LoVo (cell line): ENCODE results near the gene SETBP1.

ENCODE experiments used
- DNase-seq: peaks from one replicate; pipeline ENCODE4 v3.0.0-alpha.2; 2016; ENCODE audit warnings: low spot score

SETBP1 gene

DNA sequence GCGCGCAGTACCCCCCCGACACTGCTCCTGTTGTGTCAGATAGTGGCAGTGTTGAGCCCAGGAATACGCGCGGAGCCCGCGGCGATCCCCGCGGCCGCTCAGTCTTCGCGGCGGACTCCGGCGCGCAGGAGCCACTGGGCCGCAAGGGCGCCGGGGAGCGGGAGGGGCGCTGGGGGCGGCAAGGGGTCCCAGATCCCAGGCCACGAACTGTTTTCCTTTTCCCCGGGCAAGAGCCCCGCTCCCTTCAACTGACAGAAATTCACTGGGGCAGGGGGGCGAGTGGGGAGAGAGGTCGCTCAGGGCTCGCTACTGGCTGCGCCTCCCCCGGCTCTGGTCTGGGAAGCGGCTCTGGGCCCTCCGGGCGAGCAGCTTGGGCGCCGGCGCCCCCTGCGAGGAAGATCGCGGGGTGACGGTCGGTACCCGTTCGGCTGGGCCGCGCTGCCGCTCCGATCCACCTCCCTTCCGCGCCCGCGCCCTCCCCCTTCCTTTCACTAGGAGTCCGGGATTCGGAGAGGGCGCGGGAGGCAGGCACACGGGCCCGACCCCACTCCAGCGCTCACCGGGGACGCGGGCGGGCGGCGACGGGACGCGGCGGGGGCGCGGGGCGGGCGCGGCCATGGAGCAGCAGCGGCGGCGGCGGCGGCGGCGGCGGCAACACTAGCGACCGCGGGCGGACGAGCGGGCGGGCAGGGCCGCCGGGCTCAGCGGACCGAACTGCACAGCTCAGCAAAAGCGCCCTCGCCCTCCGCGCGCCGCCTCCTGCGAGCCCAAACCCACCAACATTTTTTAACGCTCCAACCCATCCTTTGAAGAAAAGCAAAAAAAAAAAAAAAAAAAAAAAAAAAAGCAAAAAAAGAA lies 1.4 kb upstream of the SETBP1 start:
- no peak for DNase-seq

DNA sequence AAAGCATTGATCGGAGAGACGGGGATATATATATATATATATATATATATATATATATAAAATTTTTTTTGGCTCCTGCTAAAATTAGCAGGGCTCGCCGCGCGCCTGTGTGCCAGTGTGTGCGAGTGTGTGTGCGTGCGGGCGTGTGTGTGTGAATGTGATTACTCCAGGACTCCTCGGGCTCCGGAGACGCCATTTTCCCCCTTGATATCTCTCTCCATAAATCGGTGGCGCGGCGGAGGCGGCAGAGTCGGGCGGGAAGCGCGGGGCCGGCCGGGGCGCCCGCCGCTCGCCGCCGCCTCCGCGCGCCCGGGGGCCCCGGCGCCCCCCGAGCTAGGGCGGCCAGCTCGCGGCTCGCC lies 795 bp upstream of the SETBP1 start:
- DNase-seq: no peak

DNA sequence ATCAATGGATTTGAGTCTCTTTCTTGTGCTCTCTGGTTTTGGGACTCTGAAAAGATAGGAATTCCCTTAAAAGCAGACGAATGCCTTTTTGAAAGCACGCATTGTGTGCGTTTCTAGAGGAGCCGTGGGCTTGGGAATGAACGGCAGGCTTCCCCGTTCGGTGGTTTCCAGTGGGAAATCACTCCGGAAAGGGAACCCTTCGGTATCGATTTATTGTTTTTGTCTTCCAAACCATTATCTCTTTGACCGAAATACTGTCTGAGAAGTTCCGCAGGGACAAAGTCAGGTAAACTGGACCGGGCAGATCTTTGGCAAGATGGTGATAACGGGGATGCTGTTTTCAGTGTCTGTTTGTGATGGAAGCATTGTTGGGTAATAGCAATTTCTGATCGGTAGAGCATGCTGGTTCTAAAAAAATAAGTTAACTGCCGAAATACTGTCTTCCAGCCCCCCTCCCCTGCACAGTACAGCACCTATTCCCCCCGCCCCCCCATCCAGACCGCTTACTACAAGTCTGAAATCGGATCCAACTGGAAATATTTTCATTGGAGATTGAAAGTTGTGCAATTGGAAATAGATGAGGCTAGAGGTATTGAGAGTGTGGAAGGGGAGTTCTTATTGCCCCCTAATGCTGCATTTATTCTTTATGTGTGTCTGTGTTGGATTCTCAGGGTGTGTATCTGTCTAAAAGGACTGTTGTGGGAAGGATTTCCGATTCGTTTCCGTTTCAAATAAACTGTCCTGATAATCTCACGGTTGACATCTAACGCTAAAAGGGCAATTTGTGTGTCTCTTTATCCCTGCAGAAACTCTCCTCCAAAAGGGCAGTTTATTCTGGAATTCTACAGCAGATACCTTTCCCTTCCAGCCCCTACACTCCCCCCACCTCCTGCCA lies 635 bp downstream of the SETBP1 start:
- DNase-seq: no peak

DNA sequence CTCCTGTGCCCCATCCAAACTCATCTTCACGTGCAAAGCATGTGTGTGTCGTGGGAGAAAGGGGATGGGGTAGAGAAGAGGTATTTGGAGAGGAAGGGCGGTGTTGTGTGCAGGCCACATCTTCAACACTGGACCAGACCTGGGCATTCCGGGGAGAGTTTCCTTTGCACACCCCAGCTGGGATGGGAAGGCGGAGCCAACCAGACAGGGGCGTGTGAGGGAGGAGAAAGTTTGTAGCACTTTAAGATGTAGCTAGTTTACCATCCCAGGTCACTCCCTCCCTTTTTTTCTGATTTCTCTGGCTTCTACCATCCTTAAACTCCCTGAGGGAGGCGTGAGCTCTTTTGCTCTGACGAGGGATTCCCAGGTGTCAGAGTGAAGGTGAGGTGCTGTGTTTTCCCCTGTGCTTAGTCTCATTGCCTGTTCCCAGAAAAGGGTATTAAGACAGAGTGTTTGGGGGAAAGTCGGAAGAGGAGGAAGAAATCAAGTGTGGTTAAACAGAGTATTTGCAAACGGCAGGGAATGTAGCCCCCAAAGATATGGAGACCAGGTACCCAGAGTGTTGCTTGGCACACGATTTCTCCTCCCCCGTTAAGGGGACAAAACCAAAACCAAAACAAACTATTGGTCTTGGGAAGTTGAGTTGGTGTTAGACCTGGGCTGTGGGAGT lies 1.6 kb downstream of the SETBP1 start:
- DNase-seq: no peak

DNA sequence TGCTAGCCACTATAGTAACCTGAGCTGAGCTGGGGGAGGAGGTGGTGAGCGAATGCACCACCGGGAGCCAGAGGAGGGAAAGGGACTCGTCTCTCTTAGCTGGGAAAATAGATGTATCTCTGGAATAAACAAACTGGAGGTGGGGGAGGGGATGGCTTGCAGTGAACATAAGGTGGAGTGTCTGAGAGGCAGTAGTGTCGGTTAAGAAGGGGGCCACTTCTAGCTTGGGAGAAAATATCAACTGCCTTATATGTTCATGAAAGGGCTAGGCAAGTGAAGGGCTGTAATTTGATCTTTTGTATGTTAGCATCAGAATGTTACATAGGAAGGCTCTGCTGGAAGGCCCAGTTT lies 2.2 kb downstream of the SETBP1 start:
- no peak for DNase-seq

DNA sequence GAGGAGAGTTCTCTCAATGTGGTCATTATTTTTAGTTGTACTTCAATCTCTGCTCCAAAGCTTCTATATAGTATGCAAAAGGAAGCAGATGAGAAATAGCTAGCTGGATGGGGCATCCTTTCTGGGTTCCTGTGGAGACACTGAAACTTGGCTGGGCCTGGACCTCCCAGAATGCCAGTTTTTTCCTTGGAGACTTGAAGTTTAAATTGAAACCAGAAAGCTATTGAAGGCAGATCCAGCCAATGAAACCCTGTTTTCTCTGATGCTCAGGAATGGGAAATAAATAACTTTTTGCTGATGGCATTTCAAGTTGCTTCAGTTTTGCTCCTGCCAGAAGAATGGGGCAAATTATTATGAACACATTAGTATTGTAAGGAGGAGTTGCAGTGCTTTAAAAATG lies 2.9 kb downstream of the SETBP1 start:
- DNase-seq: no peak

DNA sequence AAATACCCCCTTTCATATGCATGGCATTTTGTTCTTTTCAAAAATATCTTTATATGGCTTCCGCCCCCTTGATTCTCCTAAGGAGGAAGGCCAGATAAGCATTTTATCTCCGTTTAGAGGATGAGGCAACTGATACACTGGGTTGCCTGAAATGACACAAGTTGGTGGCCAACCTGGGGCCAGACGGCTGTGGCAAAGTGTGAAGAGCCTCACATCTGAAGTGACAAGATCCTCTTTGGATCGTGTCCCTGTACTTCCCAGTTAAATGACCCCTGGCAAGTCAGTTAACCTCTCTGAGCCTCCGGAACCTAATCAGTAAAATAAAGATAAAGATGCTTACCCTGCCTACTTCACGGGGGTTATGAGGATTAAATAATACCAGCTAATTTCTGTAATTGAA lies 4.6 kb downstream of the SETBP1 start:
- no peak for DNase-seq

DNA sequence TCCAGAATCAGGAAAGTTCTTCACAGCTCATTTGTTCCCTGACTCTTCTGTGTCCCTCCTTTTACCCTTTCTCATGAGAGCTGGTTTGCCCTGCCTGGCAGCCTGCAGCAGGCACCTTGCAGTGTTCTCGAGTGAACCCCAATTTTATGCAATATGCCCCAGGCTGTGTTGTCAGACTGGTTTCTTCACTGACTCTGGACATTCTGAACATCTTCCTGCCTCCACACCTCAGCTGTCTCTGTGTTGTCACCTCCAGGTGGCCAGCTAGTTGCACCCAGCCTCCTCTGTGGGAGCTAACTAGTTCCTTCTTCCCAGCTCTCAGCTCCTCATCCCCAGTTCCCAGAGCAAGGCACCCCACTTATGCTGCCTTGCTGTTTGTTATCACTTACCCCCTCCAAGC lies 5.5 kb downstream of the SETBP1 start:
- DNase-seq: no peak

DNA sequence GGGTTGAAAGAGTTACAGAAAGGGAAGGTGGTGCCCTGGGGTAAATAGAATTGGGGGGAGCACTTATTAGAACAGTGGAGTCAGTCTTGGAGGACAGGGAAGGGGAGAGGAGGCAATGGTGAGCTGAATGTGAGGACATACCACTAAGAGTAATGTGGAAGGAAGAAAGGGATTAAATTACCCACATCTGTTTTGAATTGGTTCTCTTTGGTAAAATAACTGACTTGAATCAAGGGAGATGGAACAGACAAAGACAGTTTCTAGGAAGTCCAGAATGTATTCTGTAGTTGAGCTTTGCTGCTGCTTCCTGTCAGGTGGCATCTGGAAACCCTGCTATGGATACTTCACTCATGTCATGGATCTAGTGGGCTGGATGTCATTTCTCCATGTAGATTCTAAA lies 6.7 kb downstream of the SETBP1 start:
- DNase-seq: no peak

DNA sequence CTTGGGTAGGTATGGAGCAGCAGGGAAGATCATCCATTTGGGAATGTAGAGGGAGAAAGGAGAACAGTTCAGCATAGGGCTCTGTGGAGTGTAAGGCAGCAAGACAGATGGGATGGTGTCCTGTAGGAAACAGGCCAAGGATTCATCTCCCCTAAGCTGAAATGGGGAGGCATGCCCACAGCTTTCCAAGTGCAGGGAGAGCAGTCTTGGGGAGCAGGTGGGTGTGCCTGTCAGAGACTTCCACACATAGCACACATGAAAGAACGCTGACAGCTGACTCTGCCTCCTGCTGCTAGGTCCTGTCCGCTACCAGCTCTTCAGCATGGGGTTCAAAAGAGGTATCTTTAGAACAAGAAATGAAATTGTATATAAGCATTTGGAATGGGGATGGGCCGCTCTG lies 9.0 kb downstream of the SETBP1 start:
- no peak for DNase-seq

DNA sequence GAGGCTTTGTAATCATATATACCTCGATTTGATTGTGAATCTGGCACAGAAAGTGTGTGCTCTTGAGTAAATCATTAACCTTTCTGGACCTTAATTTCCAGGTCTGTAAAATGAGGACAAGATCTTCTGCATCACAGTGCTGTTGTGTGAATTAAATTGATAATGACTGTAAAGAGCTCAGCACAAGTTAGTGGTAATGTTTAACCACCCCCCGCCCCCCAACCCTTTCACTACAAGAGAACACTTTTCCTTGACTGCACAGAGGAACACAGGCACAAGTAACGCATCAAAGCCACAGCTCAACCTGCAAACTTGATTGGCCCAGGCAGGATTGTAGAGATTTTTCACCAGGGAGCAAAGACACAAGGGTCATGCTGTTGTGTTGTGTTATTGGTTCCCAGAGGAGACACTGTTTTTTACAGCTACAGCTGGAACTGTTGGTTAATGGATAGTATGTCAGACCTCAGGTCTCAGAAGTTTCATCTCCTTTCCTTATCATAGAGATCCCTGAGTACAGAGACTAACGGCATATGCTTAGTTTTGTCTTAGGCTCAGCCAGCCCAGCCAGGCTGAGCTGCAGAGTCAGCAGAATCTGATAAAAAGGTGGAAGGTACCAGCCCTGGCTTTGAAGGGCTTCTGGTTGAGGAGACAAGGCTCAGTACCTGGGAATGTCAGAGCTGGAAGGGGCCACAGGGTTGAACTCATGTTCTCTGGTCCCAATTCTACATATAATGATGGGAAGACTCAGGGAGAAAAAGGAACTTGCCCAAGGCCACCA lies 10.6 kb downstream of the SETBP1 start:
- DNase-seq: no peak

DNA sequence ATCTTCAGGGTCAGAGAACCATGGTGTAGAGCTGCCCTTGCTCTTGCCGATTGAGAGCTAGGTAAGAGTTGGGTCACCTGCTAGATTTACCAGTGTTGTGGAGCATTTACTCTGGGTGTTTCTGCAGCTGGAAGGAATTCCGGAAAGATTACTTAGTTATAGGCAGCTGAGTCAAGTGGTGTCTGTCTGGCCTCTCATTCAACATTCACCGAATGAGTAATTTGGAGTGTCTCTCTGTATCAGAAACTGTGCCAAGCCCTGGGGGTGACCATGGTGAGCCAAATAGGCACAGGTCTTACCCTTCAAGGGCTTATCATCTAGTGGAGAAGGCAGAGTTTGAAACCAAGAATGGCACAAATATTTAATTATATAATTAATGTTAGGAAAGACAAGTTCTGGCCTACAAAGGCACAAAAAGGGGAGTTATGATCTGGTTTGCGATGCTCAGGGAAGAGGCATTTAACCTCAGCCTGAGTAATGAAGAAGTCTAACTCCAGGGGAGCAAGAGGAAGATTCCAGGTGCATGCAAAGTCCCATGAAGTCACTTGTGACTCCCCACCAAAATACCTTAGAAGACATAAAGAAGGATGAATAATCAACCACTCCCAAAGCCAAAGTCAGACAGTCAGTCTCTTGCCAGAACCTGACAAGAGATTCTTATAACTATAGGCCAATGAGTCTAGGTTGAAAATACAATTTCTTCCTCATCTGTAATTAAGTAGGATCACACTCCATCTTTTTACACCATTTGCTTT lies 12.5 kb downstream of the SETBP1 start:
- DNase-seq: no peak

DNA sequence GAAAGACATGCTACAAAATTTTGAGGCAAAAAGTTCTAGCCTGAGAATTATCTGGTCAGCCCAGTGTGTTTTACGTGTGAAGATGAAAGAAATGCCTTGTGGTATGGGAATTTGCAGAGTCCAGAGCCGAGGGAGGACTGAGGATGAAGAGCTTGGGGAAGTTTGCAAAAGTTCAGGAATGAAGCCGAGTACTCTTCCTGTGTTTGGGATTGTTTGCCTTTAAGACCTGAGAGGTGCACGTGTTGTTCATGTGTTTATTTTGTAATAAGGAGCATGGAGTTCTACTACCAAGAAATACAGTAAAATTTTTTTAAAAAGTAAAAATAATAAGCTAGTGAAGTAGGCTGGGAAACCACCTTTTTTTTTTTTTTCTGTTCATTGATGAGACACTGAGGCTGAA lies 14.8 kb downstream of the SETBP1 start:
- no peak for DNase-seq

DNA sequence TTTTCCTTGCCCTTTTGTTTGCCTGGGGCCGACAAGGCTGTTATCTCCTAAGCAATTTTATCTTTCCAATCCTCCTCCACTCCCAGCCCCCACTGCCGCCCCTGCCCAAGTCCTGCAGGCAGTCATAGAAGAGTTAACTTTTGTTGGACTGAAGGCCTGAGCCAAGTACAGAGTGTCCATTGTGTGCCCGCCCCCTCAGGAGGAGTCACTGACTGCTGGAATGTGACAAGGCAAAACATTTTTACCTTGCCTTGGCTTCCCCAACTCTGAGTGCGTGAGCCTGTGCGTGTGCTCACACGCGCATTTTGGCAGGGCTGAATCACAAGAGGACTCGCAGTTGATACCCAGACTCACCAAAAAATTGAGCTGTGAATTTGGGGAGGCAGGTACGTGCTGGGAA lies 16.2 kb downstream of the SETBP1 start:
- no peak for DNase-seq

DNA sequence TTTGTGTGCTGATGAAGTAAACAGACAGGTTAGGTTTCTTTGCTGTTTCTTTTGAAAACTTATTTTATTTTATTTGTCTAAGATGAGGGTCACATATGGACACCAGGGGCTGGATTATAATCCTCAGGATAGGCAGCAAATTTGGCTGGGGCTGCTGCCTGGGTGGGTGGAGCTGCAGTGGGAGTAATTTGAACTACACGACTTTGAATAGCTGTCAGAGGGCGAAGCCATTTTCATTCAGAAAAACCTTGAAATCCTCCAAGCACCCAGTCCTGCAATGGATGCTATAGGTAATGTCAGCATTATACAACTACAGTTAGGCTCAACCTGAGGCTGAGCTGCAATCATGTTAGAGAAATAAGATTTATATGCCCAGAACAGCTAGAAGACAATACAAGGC lies 16.6 kb downstream of the SETBP1 start:
- DNase-seq: no peak

DNA sequence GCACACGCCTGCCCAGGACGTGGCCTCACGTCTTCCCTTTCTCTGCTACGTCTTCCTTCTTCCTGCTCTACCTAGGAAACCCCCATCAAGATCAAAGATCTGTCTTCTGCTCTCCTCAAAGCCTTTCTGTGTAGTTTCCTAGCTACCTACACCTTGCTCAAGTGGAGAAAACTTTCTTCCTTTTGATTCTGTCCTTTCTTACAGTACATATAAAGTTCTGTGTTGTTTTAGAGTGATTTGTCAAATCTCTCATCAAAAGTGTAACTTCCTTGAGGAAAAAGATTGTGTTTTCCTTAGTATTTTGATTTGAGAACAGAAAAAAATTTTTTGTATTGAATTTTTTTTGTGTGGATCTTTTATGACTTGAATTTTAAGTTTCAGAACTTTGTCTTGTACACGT lies 17.8 kb downstream of the SETBP1 start:
- DNase-seq: no peak

DNA sequence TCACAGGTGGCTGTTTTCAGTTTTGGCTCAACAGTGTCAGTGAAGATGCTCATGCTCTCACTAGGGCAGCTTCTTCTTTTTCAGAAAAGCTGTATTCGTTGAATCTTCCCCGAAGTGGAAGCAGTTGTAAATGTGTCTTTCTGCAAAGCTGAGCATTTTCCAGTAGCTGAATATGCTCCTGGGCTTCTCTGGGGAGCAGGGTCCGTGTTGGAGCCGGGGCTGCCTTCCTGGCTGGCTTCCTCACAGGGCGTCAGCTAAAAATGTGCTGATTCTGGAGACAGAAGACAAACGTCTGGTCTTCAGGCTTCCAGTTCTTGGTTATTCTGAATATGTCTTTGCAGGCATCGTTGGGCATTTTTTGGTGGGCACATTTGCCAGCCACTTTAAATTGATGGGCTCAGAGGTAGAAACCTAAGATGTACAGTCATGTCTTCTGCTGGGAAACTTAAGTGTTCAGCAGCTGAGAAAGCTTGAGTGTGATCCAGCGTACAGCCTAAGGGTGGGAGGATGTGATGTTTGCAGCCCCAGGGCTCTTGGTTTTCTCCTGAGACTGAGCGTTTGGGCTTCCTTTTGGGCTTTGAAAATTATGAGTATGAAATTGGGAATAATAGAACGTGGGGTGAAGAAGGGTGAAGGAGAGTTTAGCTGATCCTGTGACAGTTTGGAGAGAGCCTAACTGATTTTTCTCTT lies 19.0 kb downstream of the SETBP1 start:
- DNase-seq: no peak

DNA sequence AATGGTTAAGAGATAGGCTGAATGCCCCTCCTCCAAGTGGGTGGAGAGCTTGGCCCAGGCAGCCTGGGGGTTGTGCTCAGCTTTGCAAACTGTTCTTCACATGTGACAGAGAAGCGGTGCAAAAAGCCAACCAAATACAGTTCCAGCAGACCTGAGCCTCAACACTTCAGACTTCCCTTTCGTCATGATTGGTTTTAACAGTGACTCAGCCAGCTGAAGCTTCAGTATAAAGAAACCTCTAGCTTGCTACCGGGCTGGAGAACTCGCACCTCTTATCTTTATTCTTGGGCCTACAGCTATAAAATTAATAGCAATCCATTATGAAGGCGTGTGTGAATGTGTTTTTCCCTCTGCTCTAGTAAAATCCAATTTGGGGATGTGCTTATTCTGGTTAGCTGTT lies 20.0 kb downstream of the SETBP1 start:
- no peak for DNase-seq

DNA sequence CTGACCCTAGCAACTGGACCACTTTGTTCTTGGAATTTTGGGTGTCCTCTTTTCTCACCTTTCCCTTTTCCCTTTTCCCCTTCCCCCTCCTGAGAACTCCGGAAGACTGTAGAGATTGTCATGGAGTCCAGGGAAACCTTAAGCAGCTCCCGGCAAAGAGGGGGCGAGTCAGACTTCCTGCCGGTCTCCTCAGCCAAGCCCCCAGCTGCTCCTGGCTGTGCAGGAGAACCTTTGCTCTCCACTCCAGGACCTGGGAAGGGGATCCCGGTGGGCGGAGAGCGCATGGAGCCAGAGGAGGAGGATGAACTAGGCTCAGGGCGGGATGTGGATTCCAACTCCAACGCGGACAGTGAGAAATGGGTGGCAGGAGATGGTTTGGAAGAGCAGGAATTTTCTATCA lies 20.5 kb downstream of the SETBP1 start:
- DNase-seq: no peak

DNA sequence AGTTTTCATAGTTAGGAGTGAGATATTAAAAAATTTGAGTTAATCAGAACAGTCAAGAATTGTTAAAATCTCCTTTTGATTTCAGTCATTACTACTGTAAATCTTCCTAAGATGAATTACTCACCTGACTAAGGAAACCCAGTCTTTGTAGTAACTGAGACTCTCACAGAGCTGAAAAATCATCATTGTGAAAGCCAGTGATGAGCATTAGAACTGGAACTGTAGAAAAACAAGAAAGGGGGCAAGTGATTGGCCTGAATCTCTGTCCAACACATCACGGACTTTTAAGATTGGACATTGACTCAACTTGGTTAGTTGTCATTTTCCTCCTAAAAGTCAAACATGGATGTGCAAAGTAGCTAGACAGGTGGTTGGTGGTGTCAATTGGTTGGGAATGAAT lies 21.9 kb downstream of the SETBP1 start:
- no peak for DNase-seq
